Measurements from ENCODE around the gene OGFOD1. TPM values are rescaled to one million over a fixed set of nuclear protein-coding genes. Genes with fewer than 3 reads are reported as not detected.
A peak's percentile ranks its signal among the peaks of the same experiment; 100 is the strongest.
"Not testable (repeated sequence)": the region's sequence is repeated elsewhere in the genome, so short reads cannot be mapped to it uniquely, and the experiment has no call there.

OGFOD1 gene
- total RNA-seq, 1 donor from 2014 or later: 21.4 TPM

DNA sequence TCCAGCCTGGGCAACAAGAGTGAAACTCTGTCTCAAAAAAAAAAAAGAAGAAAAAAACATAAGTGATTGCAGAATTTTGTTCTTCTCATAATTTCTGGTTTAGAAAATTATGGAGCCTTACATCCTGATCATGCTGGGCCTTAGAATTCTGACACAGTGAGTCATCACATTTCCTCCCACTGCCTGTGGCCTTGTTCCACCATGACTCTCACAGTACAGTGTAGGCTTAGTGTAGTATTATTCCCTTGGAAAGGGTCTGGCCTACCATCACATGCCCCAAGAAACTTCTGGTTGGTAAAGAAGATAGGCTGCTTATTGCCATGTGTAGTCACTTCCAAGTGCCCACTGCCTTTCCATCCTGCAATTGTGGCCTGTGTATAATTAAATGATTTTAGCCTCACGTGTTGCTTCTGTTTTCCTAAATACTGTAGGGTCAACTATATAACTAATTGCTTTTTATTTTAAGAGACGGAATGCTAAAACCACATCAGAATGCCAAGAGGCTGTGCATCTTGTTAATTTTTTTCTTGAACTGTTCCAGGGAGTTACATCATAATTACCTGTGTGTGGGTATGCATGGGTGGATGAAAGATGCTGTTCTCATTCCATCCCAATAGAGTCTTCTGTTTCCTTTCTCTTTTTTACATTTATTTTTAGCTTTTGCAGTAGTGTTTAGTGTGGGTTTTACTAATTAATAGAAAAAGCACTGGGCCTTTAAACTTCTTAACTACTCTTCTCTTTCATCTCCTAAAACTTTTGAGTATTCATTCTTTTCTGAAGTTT, 25.9 kb downstream of the OGFOD1 start:
- Histone ChIP-seq H3K36me3 (ENCODE audit: control insufficient read depth in 3 of 3, insufficient read depth in 3 of 3, low read length in 3 of 3) (peaks cover 18 to 42% (median 36%) of the 10 kb centered on the region in 3 donors), H3K9ac (ENCODE audit: low read depth in 1 of 3, low read length in 3 of 3) (no peak overlapping the region), H3K4me3 (ENCODE audit: low read length in 3 of 3) (no peak overlapping the region), H3K27me3 (ENCODE audit: control insufficient read depth in 3 of 3, insufficient read depth in 3 of 3, low read length in 3 of 3) (no peaks in the 10 kb centered on the region), H3K4me1 (ENCODE audit: control insufficient read depth in 3 of 3, insufficient read depth in 3 of 3, low read length in 3 of 3) (peaks cover 4 to 23% (median 22%) of the 10 kb centered on the region in 3 donors), H3K27ac (ENCODE audit: low read depth, low read length) (no peak overlapping the region), H3K9me3 (ENCODE audit: control insufficient read depth in 3 of 3, low read length in 3 of 3) (no peaks in the 10 kb centered on the region)

DNA sequence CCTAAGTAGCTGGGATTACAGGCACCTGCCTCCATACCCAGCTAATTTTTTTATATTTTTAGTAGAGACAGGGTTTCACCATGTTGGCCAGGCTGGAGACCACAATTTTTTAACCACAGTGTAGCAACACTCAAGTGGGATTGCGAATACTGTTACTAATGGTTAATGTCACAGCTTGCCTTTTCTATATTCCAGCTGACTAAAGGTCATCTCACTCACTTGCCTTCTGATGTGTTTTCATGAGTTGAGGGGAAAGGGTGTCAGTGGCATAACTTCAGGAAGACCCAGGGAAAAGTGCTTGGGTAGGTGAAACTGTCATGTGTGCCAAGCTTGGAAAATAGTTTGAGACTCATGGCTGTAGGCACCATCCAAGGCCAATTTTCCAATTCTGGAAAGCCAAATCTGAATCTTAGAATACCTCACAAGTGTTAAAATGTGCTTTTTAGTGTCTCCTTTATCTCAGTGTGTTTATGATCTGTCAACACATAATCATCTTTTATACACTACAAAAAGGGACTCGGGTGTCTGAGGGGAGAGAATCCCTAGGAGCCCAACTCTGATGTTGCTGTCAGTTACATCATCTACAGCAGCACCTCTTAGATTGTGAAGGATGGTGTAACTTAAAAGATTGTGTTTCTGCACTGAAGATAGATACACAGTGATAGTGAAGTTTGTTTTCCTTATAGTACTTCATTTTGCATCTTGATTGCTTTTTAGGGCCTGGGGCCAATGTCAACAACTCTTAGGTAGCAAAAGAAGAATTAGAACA, 27.1 kb downstream of the OGFOD1 start:
- Histone ChIP-seq H3K9ac (ENCODE audit: low read depth in 1 of 3, low read length in 3 of 3) (no peak overlapping the region), H3K36me3 (ENCODE audit: control insufficient read depth in 3 of 3, insufficient read depth in 3 of 3, low read length in 3 of 3) (peaks cover 17 to 40% (median 31%) of the 10 kb centered on the region in 3 donors), H3K27ac (ENCODE audit: low read depth, low read length) (no peak overlapping the region), H3K27me3 (ENCODE audit: control insufficient read depth in 3 of 3, insufficient read depth in 3 of 3, low read length in 3 of 3) (no peaks in the 10 kb centered on the region), H3K4me3 (ENCODE audit: low read length in 3 of 3) (no peak overlapping the region), H3K9me3 (ENCODE audit: control insufficient read depth in 3 of 3, low read length in 3 of 3) (no peaks in the 10 kb centered on the region), H3K4me1 (ENCODE audit: control insufficient read depth in 3 of 3, insufficient read depth in 3 of 3, low read length in 3 of 3) (peaks cover 4 to 30% (median 27%) of the 10 kb centered on the region in 3 donors)

DNA sequence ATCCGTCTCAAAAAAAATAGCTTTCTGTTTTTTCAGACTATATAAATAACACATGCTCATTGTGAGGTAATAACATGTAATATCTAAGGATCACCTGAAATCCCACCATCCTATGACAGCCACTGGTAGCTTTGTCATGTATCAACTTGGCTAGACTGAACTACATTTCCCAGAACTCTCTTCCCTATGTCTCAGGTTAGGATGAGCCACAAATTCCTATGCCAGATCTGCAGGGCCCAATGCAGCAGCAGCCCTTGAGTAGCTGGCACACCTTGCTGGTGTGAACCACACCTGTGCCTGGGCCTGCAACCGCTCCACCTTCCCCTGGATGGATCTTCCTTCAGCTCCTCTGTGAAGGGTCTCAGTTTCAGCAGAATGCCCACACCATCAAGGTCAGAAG, 28.1 kb downstream of the OGFOD1 start:
- Histone ChIP-seq H3K36me3 (ENCODE audit: control insufficient read depth in 3 of 3, insufficient read depth in 3 of 3, low read length in 3 of 3) (peaks cover 17 to 39% (median 34%) of the 10 kb centered on the region in 3 donors), H3K4me3 (ENCODE audit: low read length in 3 of 3) (no peak overlapping the region), H3K27me3 (ENCODE audit: control insufficient read depth in 3 of 3, insufficient read depth in 3 of 3, low read length in 3 of 3) (no peaks in the 10 kb centered on the region), H3K4me1 (ENCODE audit: control insufficient read depth in 3 of 3, insufficient read depth in 3 of 3, low read length in 3 of 3) (peaks cover 4 to 30% (median 27%) of the 10 kb centered on the region in 3 donors), H3K9ac (ENCODE audit: low read depth in 1 of 3, low read length in 3 of 3) (no peak overlapping the region), H3K9me3 (ENCODE audit: control insufficient read depth in 3 of 3, low read length in 3 of 3) (no peaks in the 10 kb centered on the region), H3K27ac (ENCODE audit: low read depth, low read length) (no peak overlapping the region)

DNA sequence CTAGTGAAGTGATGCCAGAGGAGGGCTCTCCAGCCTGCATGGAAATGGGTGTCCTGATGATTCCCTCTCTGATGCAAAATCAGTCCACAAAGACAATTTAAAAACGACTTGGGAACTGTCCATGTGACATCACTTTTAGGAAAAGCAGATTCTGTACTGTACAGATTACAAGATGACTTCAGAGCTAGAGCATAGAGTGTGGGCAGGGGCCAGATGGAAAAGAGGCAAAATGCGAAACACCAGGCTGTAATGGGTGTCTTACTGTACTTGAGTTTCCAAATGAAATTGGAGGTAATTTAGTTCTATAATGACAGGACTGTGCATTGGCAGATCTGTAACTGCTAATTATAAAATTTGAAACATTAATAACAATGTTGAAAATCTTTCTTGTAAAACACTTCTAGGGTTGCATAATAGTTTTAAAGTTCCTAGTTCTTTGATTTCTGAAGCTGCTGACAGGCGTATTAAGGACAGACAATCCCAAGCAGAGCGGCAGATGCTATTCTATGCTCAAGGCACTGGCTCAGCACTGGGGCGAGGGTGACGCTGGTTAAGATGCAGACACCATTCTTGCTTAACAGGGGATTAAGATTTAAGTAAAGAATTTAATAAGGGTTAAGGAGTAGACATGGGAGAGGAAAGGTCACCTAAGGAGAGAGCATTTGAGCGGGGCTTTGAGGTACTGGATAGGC, 29.6 kb downstream of the OGFOD1 start:
- Histone ChIP-seq H3K4me1 (ENCODE audit: control insufficient read depth in 3 of 3, insufficient read depth in 3 of 3, low read length in 3 of 3) (peaks cover 4 to 30% (median 27%) of the 10 kb centered on the region in 3 donors), H3K27ac (ENCODE audit: low read depth, low read length) (peak overlapping the region; percentile 43), H3K9ac (ENCODE audit: low read depth in 1 of 3, low read length in 3 of 3) (no peak overlapping the region), H3K27me3 (ENCODE audit: control insufficient read depth in 3 of 3, insufficient read depth in 3 of 3, low read length in 3 of 3) (no peaks in the 10 kb centered on the region), H3K9me3 (ENCODE audit: control insufficient read depth in 3 of 3, low read length in 3 of 3) (no peaks in the 10 kb centered on the region), H3K4me3 (ENCODE audit: low read length in 3 of 3) (no peak overlapping the region), H3K36me3 (ENCODE audit: control insufficient read depth in 3 of 3, insufficient read depth in 3 of 3, low read length in 3 of 3) (peaks cover 12 to 33% (median 29%) of the 10 kb centered on the region in 3 donors)

DNA sequence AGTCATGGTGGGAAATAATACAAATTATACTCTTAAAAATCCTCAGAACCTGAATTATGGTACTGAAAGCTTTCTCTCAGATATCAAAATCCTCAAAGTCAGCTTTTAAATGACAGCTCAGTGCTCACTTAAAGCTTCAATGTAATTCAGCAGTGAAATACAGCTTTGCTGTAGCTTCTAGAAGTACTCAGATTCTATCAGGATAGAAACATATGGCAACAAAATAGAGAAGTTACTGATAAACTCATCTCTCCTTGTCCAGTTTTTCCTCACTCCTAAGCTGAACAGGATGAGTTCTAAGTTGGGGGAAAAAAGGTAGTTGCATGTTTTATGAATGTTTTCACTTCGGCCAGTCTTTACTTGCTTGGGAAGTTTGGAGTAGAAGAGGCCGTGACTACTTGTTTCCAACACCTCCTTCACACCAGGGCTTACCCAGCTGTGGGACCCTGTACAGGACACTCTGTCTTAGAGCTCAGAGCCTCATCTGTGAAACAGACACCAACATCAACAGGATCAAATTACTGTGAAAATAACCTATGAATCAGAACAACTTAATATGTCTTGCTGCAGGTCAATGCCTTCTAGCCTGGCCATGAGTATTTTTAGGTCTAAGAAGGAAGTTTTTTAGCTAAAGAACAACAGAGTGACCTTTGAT, 30.2 kb downstream of the OGFOD1 start:
- H3K4me3 ChIP-seq (ENCODE audit: low read length in 3 of 3): no peak overlapping the region
- H3K27ac ChIP-seq (ENCODE audit: low read depth, low read length): peak overlapping the region; percentile 43
- H3K9me3 ChIP-seq (ENCODE audit: control insufficient read depth in 3 of 3, low read length in 3 of 3): no peaks in the 10 kb centered on the region
- no peaks in the 10 kb centered on the region for H3K27me3 ChIP-seq (ENCODE audit: control insufficient read depth in 3 of 3, insufficient read depth in 3 of 3, low read length in 3 of 3)
- no peak overlapping the region for H3K9ac ChIP-seq (ENCODE audit: low read depth in 1 of 3, low read length in 3 of 3)
- peaks cover 10 to 30% (median 25%) of the 10 kb centered on the region in 3 donors for H3K36me3 ChIP-seq (ENCODE audit: control insufficient read depth in 3 of 3, insufficient read depth in 3 of 3, low read length in 3 of 3)
- H3K4me1 ChIP-seq (ENCODE audit: control insufficient read depth in 3 of 3, insufficient read depth in 3 of 3, low read length in 3 of 3): peaks cover 4 to 30% (median 27%) of the 10 kb centered on the region in 3 donors

DNA sequence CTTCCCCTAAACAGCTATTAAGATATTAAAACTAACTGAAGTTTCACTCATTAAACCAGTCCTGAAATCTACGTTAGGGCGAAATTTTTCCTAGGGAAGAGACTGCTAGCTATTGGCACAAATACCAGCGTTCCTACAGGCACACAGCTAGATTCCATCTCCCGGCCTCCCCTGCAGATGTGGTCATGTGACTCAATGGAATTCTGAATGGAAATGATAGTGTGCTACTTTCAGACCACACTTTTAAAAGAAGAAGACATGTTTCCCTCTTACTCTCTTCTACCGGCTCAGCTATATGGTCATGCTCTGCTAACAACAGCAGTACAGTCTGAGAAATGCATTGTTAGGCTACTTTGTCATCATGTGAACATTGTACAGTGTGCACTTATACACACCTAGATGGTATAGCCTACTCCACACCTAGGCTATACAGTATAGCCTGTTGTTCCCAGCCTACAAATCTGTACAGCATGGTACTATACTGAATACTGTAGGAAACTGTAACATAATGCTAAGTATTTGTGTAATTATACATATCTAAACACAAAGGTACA, 31.4 kb downstream of the OGFOD1 start:
- H3K4me1 ChIP-seq (ENCODE audit: control insufficient read depth in 3 of 3, insufficient read depth in 3 of 3, low read length in 3 of 3): peaks cover 4 to 27% (median 25%) of the 10 kb centered on the region in 3 donors
- H3K27ac ChIP-seq (ENCODE audit: low read depth, low read length): no peak overlapping the region
- no peak overlapping the region for H3K4me3 ChIP-seq (ENCODE audit: low read length in 3 of 3)
- no peak overlapping the region for H3K9ac ChIP-seq (ENCODE audit: low read depth in 1 of 3, low read length in 3 of 3)
- H3K27me3 ChIP-seq (ENCODE audit: control insufficient read depth in 3 of 3, insufficient read depth in 3 of 3, low read length in 3 of 3): no peaks in the 10 kb centered on the region
- no peaks in the 10 kb centered on the region for H3K9me3 ChIP-seq (ENCODE audit: control insufficient read depth in 3 of 3, low read length in 3 of 3)
- peaks cover 8 to 27% (median 22%) of the 10 kb centered on the region in 3 donors for H3K36me3 ChIP-seq (ENCODE audit: control insufficient read depth in 3 of 3, insufficient read depth in 3 of 3, low read length in 3 of 3)

DNA sequence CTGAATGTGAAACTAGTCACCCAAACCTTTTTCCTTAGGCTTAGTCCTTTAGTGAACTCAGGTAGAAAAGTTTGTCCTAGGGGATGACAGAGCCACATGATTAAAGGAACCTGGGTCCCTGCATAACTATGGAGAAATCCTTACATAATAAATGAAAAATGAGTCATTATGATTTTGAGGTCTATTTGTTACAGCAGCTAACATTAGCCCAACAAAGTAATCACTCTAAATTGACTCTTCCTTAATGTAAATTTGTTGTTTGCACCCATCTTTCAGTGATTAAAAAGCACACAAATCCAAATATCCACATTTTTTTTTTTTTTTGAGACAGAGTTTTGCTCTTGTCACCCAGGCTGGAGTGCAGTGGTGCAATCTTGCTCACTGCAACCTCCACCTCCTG, 32.0 kb downstream of the OGFOD1 start:
- no peaks in the 10 kb centered on the region for H3K9me3 ChIP-seq (ENCODE audit: control insufficient read depth in 3 of 3, low read length in 3 of 3)
- no peak overlapping the region for H3K27ac ChIP-seq (ENCODE audit: low read depth, low read length)
- H3K4me1 ChIP-seq (ENCODE audit: control insufficient read depth in 3 of 3, insufficient read depth in 3 of 3, low read length in 3 of 3): peaks cover 4 to 26% (median 25%) of the 10 kb centered on the region in 3 donors
- no peak overlapping the region for H3K9ac ChIP-seq (ENCODE audit: low read depth in 1 of 3, low read length in 3 of 3)
- no peaks in the 10 kb centered on the region for H3K27me3 ChIP-seq (ENCODE audit: control insufficient read depth in 3 of 3, insufficient read depth in 3 of 3, low read length in 3 of 3)
- H3K36me3 ChIP-seq (ENCODE audit: control insufficient read depth in 3 of 3, insufficient read depth in 3 of 3, low read length in 3 of 3): peaks cover 8 to 30% (median 22%) of the 10 kb centered on the region in 3 donors
- H3K4me3 ChIP-seq (ENCODE audit: low read length in 3 of 3): no peak overlapping the region

DNA sequence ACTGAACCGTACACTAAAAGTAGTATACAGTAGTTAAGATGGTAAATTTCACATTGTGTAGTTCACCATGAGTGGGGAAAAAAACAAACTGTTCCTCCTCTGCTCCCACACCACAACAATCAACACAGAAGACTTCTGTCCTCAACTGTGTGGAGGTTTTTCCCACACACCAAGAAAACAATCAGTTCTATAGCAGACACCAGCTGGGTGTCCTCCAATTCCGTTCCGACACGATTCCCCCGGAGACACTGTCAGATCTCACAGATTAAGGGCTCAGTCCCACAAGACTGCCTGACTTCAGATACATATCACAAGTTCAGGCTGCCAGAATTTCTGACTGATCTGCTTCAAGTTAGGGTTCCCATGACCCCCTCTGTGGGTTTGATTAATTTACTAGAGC, 36.7 kb downstream of the OGFOD1 start:
- H3K9me3 ChIP-seq (ENCODE audit: control insufficient read depth in 3 of 3, low read length in 3 of 3): no peaks in the 10 kb centered on the region
- H3K4me1 ChIP-seq (ENCODE audit: control insufficient read depth in 3 of 3, insufficient read depth in 3 of 3, low read length in 3 of 3): no peaks in the 10 kb centered on the region
- peaks cover under 1 to 26% (median 17%) of the 10 kb centered on the region in 3 donors for H3K36me3 ChIP-seq (ENCODE audit: control insufficient read depth in 3 of 3, insufficient read depth in 3 of 3, low read length in 3 of 3)
- H3K27me3 ChIP-seq (ENCODE audit: control insufficient read depth in 3 of 3, insufficient read depth in 3 of 3, low read length in 3 of 3): no peaks in the 10 kb centered on the region
- no peak overlapping the region for H3K9ac ChIP-seq (ENCODE audit: low read depth in 1 of 3, low read length in 3 of 3)
- no peak overlapping the region for H3K27ac ChIP-seq (ENCODE audit: low read depth, low read length)
- no peak overlapping the region for H3K4me3 ChIP-seq (ENCODE audit: low read length in 3 of 3)

DNA sequence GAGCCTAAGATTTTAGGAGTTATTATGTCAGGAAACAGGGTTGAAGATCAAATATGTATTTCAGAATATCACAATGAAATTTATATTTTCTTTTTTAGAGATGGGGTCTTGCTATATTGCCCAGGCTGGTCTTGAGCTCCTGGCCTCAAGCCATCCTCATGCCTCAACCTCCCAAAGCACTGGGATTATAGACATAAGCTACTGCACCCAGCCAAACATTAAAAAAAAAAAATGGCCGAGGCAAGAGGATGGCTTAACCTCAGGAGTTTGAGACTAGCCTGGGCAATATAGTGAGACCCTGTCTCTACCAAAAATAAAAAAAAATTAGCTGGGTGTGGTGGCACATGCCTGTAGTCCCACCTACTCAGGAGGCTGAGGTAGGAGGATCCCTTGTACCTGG, 37.5 kb downstream of the OGFOD1 start:
- not testable (repeated sequence) for H3K27me3 ChIP-seq (ENCODE audit: control insufficient read depth in 3 of 3, insufficient read depth in 3 of 3, low read length in 3 of 3); H3K9ac ChIP-seq (ENCODE audit: low read depth in 1 of 3, low read length in 3 of 3); H3K4me1 ChIP-seq (ENCODE audit: control insufficient read depth in 3 of 3, insufficient read depth in 3 of 3, low read length in 3 of 3); H3K4me3 ChIP-seq (ENCODE audit: low read length in 3 of 3); H3K9me3 ChIP-seq (ENCODE audit: control insufficient read depth in 3 of 3, low read length in 3 of 3); H3K27ac ChIP-seq (ENCODE audit: low read depth, low read length)
- H3K36me3 ChIP-seq (ENCODE audit: control insufficient read depth in 3 of 3, insufficient read depth in 3 of 3, low read length in 3 of 3): peaks cover 0 to 25% (median 13%) of the 10 kb centered on the region in 3 donors
